BE2C (cell line): ENCODE measurements around the gene FBLN2.

Experiments used
- DNase-seq: peaks from one replicate; pipeline ENCODE4 v3.0.0-alpha.2; 2020
- H3K27me3 ChIP-seq: fragments of 250-450 bp; sonication (Bioruptor Pico); 2 replicates; pipeline ENCODE4 v1.5.1; 2020; ENCODE audit warnings: mild to moderate bottlenecking
- H3K36me3 ChIP-seq: fragments of 250-450 bp; sonication (Bioruptor Pico); 2 replicates; pipeline ENCODE4 v1.5.1; 2020; ENCODE audit warnings: mild to moderate bottlenecking
- H3K4me1 ChIP-seq: fragments of 250-450 bp; sonication (Bioruptor Pico); 2 replicates; pipeline ENCODE4 v1.5.1; 2020
- H3K4me3 ChIP-seq: 2 replicates; pipeline ENCODE4 v1.5.1; 2011; ENCODE audit warnings: low read depth, low read length
- H3K9me3 ChIP-seq: fragments of 250-450 bp; sonication (Bioruptor Pico); 2 replicates; pipeline ENCODE4 v1.5.1; 2020
- TF ChIP-seq, protein P1 (sequence below): IDR thresholded peaks from 2 replicates; pipeline ENCODE4 v1.5.1; 2012; ENCODE audit warnings: mild to moderate bottlenecking, low read depth, low read length

The FBLN2 gene

GRCh38 chr3:13647298-13648059 is 98.6 kb downstream of the FBLN2 start:
- DNase-seq = no peak
- TF ChIP-seq, protein P1, sequence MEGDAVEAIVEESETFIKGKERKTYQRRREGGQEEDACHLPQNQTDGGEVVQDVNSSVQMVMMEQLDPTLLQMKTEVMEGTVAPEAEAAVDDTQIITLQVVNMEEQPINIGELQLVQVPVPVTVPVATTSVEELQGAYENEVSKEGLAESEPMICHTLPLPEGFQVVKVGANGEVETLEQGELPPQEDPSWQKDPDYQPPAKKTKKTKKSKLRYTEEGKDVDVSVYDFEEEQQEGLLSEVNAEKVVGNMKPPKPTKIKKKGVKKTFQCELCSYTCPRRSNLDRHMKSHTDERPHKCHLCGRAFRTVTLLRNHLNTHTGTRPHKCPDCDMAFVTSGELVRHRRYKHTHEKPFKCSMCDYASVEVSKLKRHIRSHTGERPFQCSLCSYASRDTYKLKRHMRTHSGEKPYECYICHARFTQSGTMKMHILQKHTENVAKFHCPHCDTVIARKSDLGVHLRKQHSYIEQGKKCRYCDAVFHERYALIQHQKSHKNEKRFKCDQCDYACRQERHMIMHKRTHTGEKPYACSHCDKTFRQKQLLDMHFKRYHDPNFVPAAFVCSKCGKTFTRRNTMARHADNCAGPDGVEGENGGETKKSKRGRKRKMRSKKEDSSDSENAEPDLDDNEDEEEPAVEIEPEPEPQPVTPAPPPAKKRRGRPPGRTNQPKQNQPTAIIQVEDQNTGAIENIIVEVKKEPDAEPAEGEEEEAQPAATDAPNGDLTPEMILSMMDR = no peak
- Histone ChIP-seq H3K27me3 (no peaks in the 10 kb centered on the region), H3K36me3 (no peaks in the 10 kb centered on the region), H3K9me3 (no peaks in the 10 kb centered on the region), H3K4me1 (no peaks in the 10 kb centered on the region), H3K4me3 (no peak overlapping the region)

DNA sequence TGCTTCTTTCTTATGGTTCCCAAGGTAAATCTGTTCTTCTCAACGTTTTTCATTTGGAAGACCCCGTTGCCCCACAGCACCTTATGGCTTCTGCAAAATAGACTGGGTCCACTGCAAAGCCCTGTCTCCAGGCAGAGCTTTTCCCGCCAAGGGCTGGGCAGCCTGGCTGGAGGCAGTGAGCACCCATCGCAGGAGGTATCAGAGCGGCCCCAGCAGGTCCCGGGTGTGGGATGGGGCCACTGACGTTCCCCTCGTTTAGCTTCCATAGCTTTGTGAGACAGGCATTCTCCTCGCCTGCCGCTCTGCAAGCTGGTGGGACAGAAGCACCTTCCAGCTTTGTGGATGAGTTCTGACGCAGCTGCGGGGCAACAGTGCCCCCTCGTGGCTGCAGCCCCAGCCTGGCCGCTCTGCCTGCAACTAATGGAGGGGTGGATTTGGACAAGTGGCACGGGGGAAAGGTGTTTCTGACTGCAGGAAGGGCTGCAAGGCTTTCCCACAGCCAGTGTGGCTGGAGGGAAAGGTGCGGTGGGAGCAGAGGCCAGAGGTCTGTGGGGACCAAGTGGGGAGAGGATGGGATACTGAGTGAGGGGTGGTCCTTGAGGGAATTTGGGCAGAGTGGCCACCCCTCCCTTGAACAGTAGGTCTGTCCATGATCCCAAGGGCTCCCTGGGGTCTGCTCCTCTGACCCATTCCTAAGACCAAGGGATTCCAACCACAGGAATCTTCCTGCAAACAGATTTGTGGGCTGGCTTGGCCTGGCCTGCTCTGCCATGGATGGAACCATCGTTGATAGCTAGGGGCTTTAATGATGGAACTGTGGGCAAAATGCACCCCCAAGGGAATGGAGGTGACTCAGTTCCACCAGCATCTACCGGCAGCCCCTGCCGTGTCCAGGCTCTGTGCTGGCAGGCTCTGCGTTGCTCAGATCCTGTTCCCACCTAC is 99.4 kb downstream of the FBLN2 start:
- H3K27me3 ChIP-seq = no peaks in the 10 kb centered on the region
- H3K9me3 ChIP-seq = no peaks in the 10 kb centered on the region
- no peaks in the 10 kb centered on the region for H3K4me1 ChIP-seq
- TF ChIP-seq, protein P1 = peak; percentile 90
- DNase-seq = peak; percentile 77
- H3K36me3 ChIP-seq = no peaks in the 10 kb centered on the region
- no peak overlapping the region for H3K4me3 ChIP-seq

DNA sequence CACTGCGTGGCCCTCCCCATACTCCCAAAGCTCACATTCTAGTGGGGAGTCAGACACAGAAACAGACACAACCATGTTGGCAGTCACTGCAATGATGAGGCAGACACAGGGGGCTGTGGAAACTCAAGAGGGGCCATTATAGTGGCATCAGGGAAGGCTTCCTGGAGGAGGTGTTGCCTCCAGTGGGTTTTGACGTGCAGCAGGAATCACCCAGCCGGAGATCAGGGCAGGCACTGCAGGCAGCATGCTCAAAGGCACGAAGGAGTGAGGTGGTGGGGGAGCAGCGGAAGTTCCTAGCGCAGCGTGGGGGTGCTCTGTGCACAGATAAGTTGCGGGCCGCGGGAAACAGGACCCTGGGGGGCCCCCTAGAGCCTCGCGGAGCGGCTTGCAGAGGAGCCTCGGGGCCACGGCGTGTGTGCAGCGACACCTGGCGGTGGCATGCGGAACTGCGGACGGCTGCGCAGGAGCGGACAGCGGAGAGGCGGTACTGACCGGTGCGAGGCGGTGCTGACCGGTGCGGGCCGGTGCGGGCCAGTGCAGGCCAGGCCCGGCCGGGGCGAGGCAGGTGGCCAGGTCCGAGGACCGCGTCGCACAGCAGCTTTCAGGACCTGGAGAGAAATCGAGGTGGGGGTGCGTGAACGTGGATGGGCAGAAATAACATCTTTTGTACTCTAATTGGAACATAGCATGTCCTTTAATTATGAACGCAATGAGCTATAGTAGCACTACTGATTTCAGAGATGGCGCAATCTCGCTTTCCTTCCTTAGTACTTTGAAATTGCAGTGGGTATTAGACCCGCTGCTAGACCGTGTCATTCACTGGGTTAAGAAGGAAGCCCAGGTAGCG is 101.5 kb downstream of the FBLN2 start:
- no peaks in the 10 kb centered on the region for H3K36me3 ChIP-seq
- H3K4me3 ChIP-seq = no peak overlapping the region
- no peaks in the 10 kb centered on the region for H3K9me3 ChIP-seq
- DNase-seq = peak; percentile 64
- TF ChIP-seq, protein P1 = peak; percentile 82
- no peaks in the 10 kb centered on the region for H3K27me3 ChIP-seq
- no peaks in the 10 kb centered on the region for H3K4me1 ChIP-seq

DNA sequence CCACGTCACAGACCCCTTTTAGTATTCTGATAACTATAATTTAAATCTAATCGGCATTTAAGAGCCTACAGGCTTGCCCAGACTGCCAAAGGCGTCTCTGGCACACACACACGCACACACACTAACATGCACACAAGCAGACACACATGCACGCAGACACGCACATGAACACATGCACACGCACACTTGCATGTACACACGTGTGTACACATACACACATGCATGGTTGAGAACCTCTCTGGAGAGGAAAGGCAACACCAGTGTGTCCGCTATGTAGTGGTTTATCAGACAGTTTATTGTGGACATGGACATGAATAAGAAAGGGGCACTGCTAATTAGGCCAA is 102.1 kb downstream of the FBLN2 start:
- H3K4me1 ChIP-seq = no peaks in the 10 kb centered on the region
- H3K4me3 ChIP-seq = no peak overlapping the region
- H3K9me3 ChIP-seq = no peaks in the 10 kb centered on the region
- H3K36me3 ChIP-seq = no peaks in the 10 kb centered on the region
- H3K27me3 ChIP-seq = no peaks in the 10 kb centered on the region
- TF ChIP-seq, protein P1 = no peak
- no peak for DNase-seq

- Histone ChIP-seq H3K4me3 (no peak overlapping the region), H3K36me3 (no peaks in the 10 kb centered on the region), H3K27me3 (no peaks in the 10 kb centered on the region), H3K4me1 (no peaks in the 10 kb centered on the region), H3K9me3 (no peaks in the 10 kb centered on the region)
- TF ChIP-seq, protein P1 = no peak
- DNase-seq = no peak
These were observed 103.0 kb downstream of the FBLN2 start for GRCh38 chr3:13651775-13652428.
